Measurements from ENCODE around the gene IQUB. TPM values are rescaled to one million over a fixed set of nuclear protein-coding genes. Genes with fewer than 3 reads are reported as not detected.

The IQUB gene
- polyA plus RNA-seq, 1 donor (not counting 4 experiments of a cell fraction or from before 2014, with no cell fraction given) = 0.04 TPM

DNA sequence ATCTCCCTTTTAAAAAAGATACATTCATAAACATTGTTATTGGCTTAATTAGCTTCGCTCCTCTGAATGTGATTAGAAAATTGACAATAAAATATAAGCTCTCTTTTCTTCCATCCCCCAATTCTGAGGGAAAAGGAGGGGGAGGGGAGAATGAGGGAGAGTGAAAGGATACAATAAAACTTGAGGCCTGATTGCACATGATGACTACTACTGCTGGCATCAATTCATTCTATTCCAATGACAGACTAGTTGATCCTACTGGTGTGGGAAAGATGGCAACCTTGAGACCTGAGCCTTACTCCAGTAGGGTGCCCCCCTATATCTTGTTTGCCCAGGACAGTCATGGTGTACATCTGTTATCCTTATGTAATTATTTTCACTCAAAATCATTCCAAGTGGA is 4.5 kb upstream of the IQUB start:
- Histone ChIP-seq H3K9me3 (ENCODE audit: control insufficient read depth, low read depth, low read length) (no peaks in the 10 kb centered on the region), H3K36me3 (ENCODE audit: control insufficient read depth in 2 of 2, extremely low read depth in 1 of 2, insufficient read depth in 2 of 2, low read length in 2 of 2) (no peaks in the 10 kb centered on the region), H3K4me2 (ENCODE audit: control insufficient read depth, extremely low read depth, insufficient read depth, low read depth, low read length) (no peak overlapping the region), H3K9me1 (ENCODE audit: control insufficient read depth, extremely low read depth, insufficient read depth, low read length) (no peaks in the 10 kb centered on the region), H3K4me1 (ENCODE audit: control insufficient read depth, extremely low read depth, insufficient read depth, low read length) (peaks cover 19% of the 10 kb centered on the region), H3K79me2 (ENCODE audit: control insufficient read depth, insufficient read depth, low read length) (no peaks in the 10 kb centered on the region), H3K27me3 (ENCODE audit: control insufficient read depth, extremely low read depth, insufficient read depth, low read length) (peaks cover 4% of the 10 kb centered on the region), H2AFZ (ENCODE audit: control insufficient read depth, low read length) (no peak overlapping the region), H4K20me1 (ENCODE audit: control insufficient read depth, extremely low read depth, insufficient read depth, low read length) (no peaks in the 10 kb centered on the region), H3K27ac (ENCODE audit: control insufficient read depth, insufficient read depth, low read length) (no peak overlapping the region), H3K4me3 (ENCODE audit: control insufficient read depth in 2 of 3, extremely low read depth in 1 of 3, insufficient read depth in 2 of 3, low read depth in 1 of 3, low read length in 3 of 3) (no peak overlapping the region), H3K9ac (ENCODE audit: control insufficient read depth, extremely low read depth, insufficient read depth, low read length) (no peak overlapping the region)
- dilution Hi-C loops (cut with MboI; ENCODE audit: extremely low pct_ligation_motif_present, low sequenced_read_pairs) = no loop called here
- no peak for DNase-seq (ENCODE audit: low read depth, low spot score)
- TF ChIP-seq CTCF (optimal IDR thresholded peaks at IDR 0.05 in 1 of 3, IDR thresholded peaks at IDR 0.05 in 1 of 3, conservative IDR thresholded peaks at IDR 0.05 in 1 of 3; ENCODE audit: extremely low read depth in 1 of 3, insufficient read depth in 2 of 3, low read length in 3 of 3) (no peak), EZH2 (IDR thresholded peaks at IDR 0.05; ENCODE audit: low read length) (no peak)
- FAIRE-seq = no peak

DNA sequence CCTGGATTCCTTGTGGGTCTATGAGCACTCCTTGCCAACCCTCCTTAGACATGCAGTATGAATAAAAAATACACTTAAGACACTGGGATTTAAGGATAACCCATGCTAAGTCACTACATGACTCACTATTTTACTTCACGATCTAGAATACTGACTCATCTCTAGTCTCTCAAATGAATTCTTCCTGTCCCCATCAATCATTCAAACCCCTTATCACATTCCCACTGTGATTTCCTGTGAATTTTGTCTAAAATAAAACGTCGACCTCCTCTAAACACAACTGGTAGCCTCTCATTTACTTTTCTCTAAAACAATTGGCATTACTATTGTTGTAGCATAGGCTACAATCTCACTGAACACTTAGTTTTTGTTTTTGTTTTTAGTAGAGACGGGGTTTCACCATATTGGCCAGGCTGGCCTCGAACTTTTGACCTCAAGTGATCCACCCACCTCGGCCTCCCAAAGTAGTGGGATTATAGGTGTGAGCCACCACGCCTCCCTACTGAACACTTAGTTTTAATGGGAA is 3.9 kb upstream of the IQUB start:
- DNase-seq (ENCODE audit: low read depth, low spot score) (no peak), FAIRE-seq (peak; percentile 41)
- peaks cover 11% of the 10 kb centered on the region for H3K27me3 ChIP-seq (ENCODE audit: control insufficient read depth, extremely low read depth, insufficient read depth, low read length)
- H3K36me3 ChIP-seq (ENCODE audit: control insufficient read depth in 2 of 2, extremely low read depth in 1 of 2, insufficient read depth in 2 of 2, low read length in 2 of 2) = no peaks in the 10 kb centered on the region
- no peak overlapping the region for H2AFZ ChIP-seq (ENCODE audit: control insufficient read depth, low read length)
- peaks cover 20% of the 10 kb centered on the region for H3K4me1 ChIP-seq (ENCODE audit: control insufficient read depth, extremely low read depth, insufficient read depth, low read length)
- TF ChIP-seq CTCF (optimal IDR thresholded peaks at IDR 0.05 in 1 of 3, IDR thresholded peaks at IDR 0.05 in 1 of 3, conservative IDR thresholded peaks at IDR 0.05 in 1 of 3; ENCODE audit: extremely low read depth in 1 of 3, insufficient read depth in 2 of 3, low read length in 3 of 3) (no peak), EZH2 (IDR thresholded peaks at IDR 0.05; ENCODE audit: low read length) (no peak)
- H3K9me1 ChIP-seq (ENCODE audit: control insufficient read depth, extremely low read depth, insufficient read depth, low read length) = no peaks in the 10 kb centered on the region
- H3K9me3 ChIP-seq (ENCODE audit: control insufficient read depth, low read depth, low read length) = no peaks in the 10 kb centered on the region
- H3K79me2 ChIP-seq (ENCODE audit: control insufficient read depth, insufficient read depth, low read length) = no peaks in the 10 kb centered on the region
- H4K20me1 ChIP-seq (ENCODE audit: control insufficient read depth, extremely low read depth, insufficient read depth, low read length) = no peaks in the 10 kb centered on the region
- dilution Hi-C loops (cut with MboI; ENCODE audit: extremely low pct_ligation_motif_present, low sequenced_read_pairs) = no loop called here
- no peak overlapping the region for H3K4me3 ChIP-seq (ENCODE audit: control insufficient read depth in 2 of 3, extremely low read depth in 1 of 3, insufficient read depth in 2 of 3, low read depth in 1 of 3, low read length in 3 of 3)
- no peak overlapping the region for H3K9ac ChIP-seq (ENCODE audit: control insufficient read depth, extremely low read depth, insufficient read depth, low read length)
- peak overlapping the region; percentile 17 for H3K27ac ChIP-seq (ENCODE audit: control insufficient read depth, insufficient read depth, low read length)
- peak overlapping the region; percentile 17 for H3K4me2 ChIP-seq (ENCODE audit: control insufficient read depth, extremely low read depth, insufficient read depth, low read depth, low read length)
